ENCODE data around the gene PPIL6. TPM values are rescaled to one million over a fixed set of nuclear protein-coding genes. Genes with fewer than 3 reads are reported as not detected.

The PPIL6 gene
- total RNA-seq, 2 experiments from 2014 or later, result 0.16 TPM; not detected in 1

DNA sequence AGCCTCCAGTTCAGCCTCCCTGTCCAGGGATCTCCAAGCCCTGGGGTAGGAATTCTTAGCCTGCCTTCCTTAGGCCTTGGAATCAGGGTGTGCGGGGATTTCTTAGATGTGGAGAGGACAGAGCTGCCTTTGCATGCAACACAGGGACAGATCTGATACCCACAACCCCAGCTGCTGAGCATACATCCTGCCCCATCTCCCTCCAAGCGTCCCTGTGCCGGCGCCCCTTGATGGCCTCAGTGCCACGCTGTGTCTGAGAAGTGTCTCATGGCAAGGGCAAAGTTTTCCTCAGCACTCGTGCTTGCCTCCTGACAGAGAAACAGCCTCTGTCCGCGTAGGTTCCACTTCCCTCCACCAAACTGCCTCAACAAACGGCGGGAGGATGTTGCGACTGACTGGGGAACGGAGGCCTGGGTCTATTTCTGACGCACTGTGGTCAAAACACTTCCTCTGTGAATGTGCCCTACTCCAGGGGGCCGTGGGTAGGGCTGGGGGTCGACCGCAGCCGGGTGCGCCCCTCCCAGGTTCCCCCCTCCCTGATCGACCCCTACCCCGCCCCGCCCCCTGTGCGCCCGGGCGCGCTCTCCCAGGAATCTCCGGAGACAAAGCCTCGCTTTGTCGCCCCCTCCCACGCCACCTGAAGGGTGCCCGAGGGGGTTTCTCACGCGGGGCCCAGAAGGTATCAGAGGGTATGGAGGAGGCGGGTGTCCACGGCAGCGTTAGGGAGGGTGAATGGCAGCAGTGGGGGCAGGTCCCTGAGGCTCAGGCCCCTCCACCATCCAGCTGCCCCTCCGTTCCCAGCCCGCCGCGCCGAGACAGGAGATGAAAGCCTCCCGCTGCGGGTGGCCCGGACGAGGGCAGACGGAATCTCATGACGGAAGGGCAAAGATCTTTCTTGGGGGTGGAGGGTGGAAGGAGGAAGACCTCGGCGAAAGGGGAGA, 14.3 kb upstream of the PPIL6 start:
- CTCF ChIA-PET, result interaction anchor here (0.7 to 2.7 kb wide), 7 partner anchors 12 to 585 kb away, joined by 3 to 24 read pairs (median 4); partner anchors contain the start of genes CD164, PPIL6 and SMPD2
- ATAC-seq (peak; percentile 49), DNase-seq (peak; percentile 84)
- peaks cover 80% of the 10 kb centered on the region for H3K4me1 Mint-ChIP-seq (ENCODE audit: low read depth)
- H3K9me3 Mint-ChIP-seq (ENCODE audit: insufficient read depth), result no peaks in the 10 kb centered on the region
- H3K36me3 Mint-ChIP-seq (ENCODE audit: low read depth), result peaks cover 45% of the 10 kb centered on the region
- POLR2A ChIA-PET, result interaction anchor here (0.8 to 5.4 kb wide), 9 partner anchors 9 to 585 kb away, joined by 3 to 72 read pairs (median 10); partner anchors contain the start of genes CD164, PPIL6, SMPD2 and ZBTB24
- H3K27ac Mint-ChIP-seq, result peak overlapping the region; percentile 99
- peak overlapping the region; percentile 97 for H3K4me3 Mint-ChIP-seq
- no peaks in the 10 kb centered on the region for H3K27me3 Mint-ChIP-seq (ENCODE audit: low read depth)

DNA sequence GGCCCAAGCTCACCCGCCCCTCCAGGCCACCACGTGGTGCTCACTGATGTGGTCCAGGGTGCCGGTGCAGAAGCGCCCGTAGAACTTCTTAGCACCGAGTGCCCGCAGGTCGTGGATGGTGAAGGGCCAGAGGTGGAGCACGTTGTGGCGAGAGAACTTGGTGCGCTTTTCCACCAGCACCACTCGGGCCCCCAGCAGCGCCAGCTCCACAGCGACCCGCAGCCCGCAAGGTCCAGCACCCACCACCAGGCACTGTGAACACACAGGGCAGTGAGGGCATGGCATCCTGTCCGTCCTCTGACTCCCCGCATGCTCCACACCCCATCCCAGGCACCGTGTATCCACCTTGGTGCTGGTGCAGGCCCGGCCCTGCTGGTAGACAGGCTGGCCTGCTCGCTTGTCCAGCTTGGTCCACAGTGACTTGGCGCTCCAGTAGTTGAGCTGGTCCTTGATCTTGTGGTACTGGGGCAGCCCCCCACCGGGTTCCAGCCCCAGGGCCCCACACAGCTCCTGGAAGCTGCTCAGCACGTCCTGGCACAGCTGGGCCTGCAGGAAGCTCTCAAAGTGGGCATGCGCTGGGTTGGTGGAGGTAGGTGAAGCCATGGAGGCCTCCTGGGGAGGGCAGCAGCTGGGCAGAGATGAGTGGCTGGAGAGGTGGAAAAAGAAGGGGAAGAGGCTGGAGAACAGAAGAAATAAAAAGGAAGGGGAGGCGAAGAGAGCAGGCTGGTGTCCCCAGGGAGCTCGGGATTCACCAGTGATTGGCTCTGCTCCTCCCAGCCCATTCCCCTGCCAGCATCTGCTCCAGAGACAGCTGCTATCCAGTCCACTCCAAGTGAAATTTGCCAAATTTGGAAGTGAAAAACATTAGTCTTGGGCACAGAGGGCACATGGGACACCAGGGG, 13.4 kb upstream of the PPIL6 start:
- no peaks in the 10 kb centered on the region for H3K27me3 Mint-ChIP-seq (ENCODE audit: low read depth)
- DNase-seq (no peak), ATAC-seq (no peak)
- CTCF ChIA-PET, result interaction anchor here (0.7 to 2.7 kb wide), 6 partner anchors 11 to 1361 kb away, joined by 3 to 24 read pairs (median 4); partner anchors contain the start of genes CD164, CDK19, PPIL6 and SMPD2
- POLR2A ChIA-PET, result interaction anchor here (0.5 to 5.4 kb wide), 6 partner anchors 10 to 83 kb away, joined by 3 to 72 read pairs (median 20); partner anchors contain the start of genes CD164, PPIL6, SMPD2 and ZBTB24
- peaks cover 44% of the 10 kb centered on the region for H3K36me3 Mint-ChIP-seq (ENCODE audit: low read depth)
- H3K4me1 Mint-ChIP-seq (ENCODE audit: low read depth), result peaks cover 81% of the 10 kb centered on the region
- H3K9me3 Mint-ChIP-seq (ENCODE audit: insufficient read depth), result no peaks in the 10 kb centered on the region
- H3K4me3 Mint-ChIP-seq, result peak overlapping the region; percentile 97
- peak overlapping the region; percentile 99 for H3K27ac Mint-ChIP-seq

GRCh38 chr6:109453156-109453555, 12.7 kb upstream of the PPIL6 start:
- peak overlapping the region; percentile 99 for H3K27ac Mint-ChIP-seq
- POLR2A ChIA-PET, result interaction anchor here (0.5 to 5.4 kb wide), 5 partner anchors 11 to 238 kb away, joined by 3 to 72 read pairs (median 30); partner anchors contain the start of genes CD164, PPIL6, SMPD2 and ZBTB24

GRCh38 chr6:109452181-109452580, 11.8 kb upstream of the PPIL6 start:
- ATAC-seq (no peak), DNase-seq (no peak)
- ChIA-PET CTCF (interaction anchor here (0.6 to 2.7 kb wide), 3 partner anchors 11 to 68 kb away, joined by 3 to 24 read pairs (median 12); partner anchors contain the start of genes PPIL6 and SMPD2), POLR2A (interaction anchor here (0.7 to 5.0 kb wide), 2 partner anchors 10 to 239 kb away, joined by 3 to 72 read pairs; partner anchors contain the start of genes PPIL6 and SMPD2)
- Mint-ChIP-seq H3K9me3 (ENCODE audit: insufficient read depth) (no peaks in the 10 kb centered on the region), H3K27ac (peak overlapping the region; percentile 54), H3K4me1 (ENCODE audit: low read depth) (peaks cover 77% of the 10 kb centered on the region), H3K27me3 (ENCODE audit: low read depth) (no peaks in the 10 kb centered on the region), H3K36me3 (ENCODE audit: low read depth) (peaks cover 47% of the 10 kb centered on the region), H3K4me3 (no peak overlapping the region)

More at GRCh38 chr6:109453156-109453555, 12.7 kb upstream of the PPIL6 start:
- Mint-ChIP-seq H3K9me3 (ENCODE audit: insufficient read depth) (no peaks in the 10 kb centered on the region), H3K36me3 (ENCODE audit: low read depth) (peaks cover 48% of the 10 kb centered on the region), H3K27me3 (ENCODE audit: low read depth) (no peaks in the 10 kb centered on the region), H3K4me1 (ENCODE audit: low read depth) (peaks cover 81% of the 10 kb centered on the region), H3K4me3 (no peak overlapping the region)
- no peak for ATAC-seq
- CTCF ChIA-PET, result interaction anchor here (0.9 to 2.7 kb wide), 2 partner anchors 12 to 1362 kb away, joined by 3 to 24 read pairs; partner anchors contain the start of genes CDK19, PPIL6 and SMPD2
- no peak for DNase-seq

- H3K27ac Mint-ChIP-seq, result no peak overlapping the region
- H3K36me3 Mint-ChIP-seq (ENCODE audit: low read depth), result peaks cover 46% of the 10 kb centered on the region
- peak; percentile 18 for DNase-seq
These were observed 10.9 kb upstream of the PPIL6 start for GRCh38 chr6:109451376-109451775.

DNA sequence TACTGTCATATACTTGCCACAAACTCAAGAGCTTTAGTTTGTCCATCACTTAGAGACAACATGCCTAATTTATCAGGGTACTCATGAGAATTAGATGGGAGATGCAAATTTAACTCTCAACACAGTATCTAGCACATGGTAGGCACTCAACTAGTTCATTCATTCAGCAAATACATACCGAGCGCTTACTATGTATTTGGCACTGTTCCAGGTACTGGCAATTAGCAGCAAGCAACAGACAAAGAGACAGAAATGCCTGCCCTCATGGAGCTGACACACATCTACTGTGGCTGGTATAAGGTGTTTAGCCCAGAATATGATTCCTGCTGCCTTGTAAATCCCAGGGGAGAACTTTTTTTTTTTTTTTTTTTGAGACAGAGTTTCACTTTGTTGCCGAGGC, 10.4 kb upstream of the PPIL6 start:
- Mint-ChIP-seq H3K27me3 (ENCODE audit: low read depth) (no peaks in the 10 kb centered on the region), H3K4me3 (no peak overlapping the region), H3K36me3 (ENCODE audit: low read depth) (peaks cover 48% of the 10 kb centered on the region), H3K9me3 (ENCODE audit: insufficient read depth) (no peaks in the 10 kb centered on the region), H3K27ac (no peak overlapping the region), H3K4me1 (ENCODE audit: low read depth) (peaks cover 70% of the 10 kb centered on the region)
- ChIA-PET CTCF (interaction anchor here (1.5 to 2.6 kb wide), 2 partner anchors 10 to 263 kb away, joined by 4 to 12 read pairs; partner anchors contain the start of genes PPIL6 and SMPD2), POLR2A (interaction anchor here (1.2 to 1.9 kb wide), 5 partner anchors 9 to 83 kb away, joined by 3 to 14 read pairs (median 5); partner anchors contain the start of genes CD164, PPIL6, SMPD2 and ZBTB24)
- DNase-seq, result peak; percentile 19
- ATAC-seq, result no peak

More at GRCh38 chr6:109451376-109451775, 10.9 kb upstream of the PPIL6 start:
- ChIA-PET POLR2A (interaction anchor here (1.5 to 5.0 kb wide), 4 partner anchors 9 to 83 kb away, joined by 3 to 72 read pairs (median 10); partner anchors contain the start of genes PPIL6, SMPD2 and ZBTB24), CTCF (interaction anchor here (2.6 kb wide), 1 partner anchor 10 kb away, joined by 12 read pairs; the partner anchor contains the start of genes PPIL6 and SMPD2)
- no peaks in the 10 kb centered on the region for H3K27me3 Mint-ChIP-seq (ENCODE audit: low read depth)
- no peak for ATAC-seq
- no peak overlapping the region for H3K4me3 Mint-ChIP-seq
- peaks cover 72% of the 10 kb centered on the region for H3K4me1 Mint-ChIP-seq (ENCODE audit: low read depth)
- no peaks in the 10 kb centered on the region for H3K9me3 Mint-ChIP-seq (ENCODE audit: insufficient read depth)

GRCh38 chr6:109449795-109450673, 9.6 kb upstream of the PPIL6 start:
- Mint-ChIP-seq H3K4me1 (ENCODE audit: low read depth) (peaks cover 70% of the 10 kb centered on the region), H3K4me3 (peak overlapping the region; percentile 70), H3K36me3 (ENCODE audit: low read depth) (peaks cover 53% of the 10 kb centered on the region), H3K9me3 (ENCODE audit: insufficient read depth) (no peaks in the 10 kb centered on the region), H3K27me3 (ENCODE audit: low read depth) (no peaks in the 10 kb centered on the region), H3K27ac (peak overlapping the region; percentile 85)
- ChIA-PET CTCF (interaction anchor here (1.5 to 2.6 kb wide), 2 partner anchors 9 to 262 kb away, joined by 4 to 12 read pairs; partner anchors contain the start of genes PPIL6 and SMPD2), POLR2A (interaction anchor here (0.6 to 1.9 kb wide), 7 partner anchors 9 to 590 kb away, joined by 3 to 14 read pairs (median 4); partner anchors contain the start of genes CD164, PPIL6, SMPD2 and ZBTB24)
- ATAC-seq, result peak; percentile 47
- peak; percentile 70 for DNase-seq

- CTCF ChIA-PET, result interaction anchor here (1.5 to 2.6 kb wide), 2 partner anchors 8 to 261 kb away, joined by 4 to 12 read pairs; partner anchors contain the start of genes PPIL6 and SMPD2
- peaks cover 54% of the 10 kb centered on the region for H3K36me3 Mint-ChIP-seq (ENCODE audit: low read depth)
- H3K27ac Mint-ChIP-seq, result peak overlapping the region; percentile 85
- no peaks in the 10 kb centered on the region for H3K9me3 Mint-ChIP-seq (ENCODE audit: insufficient read depth)
- DNase-seq (no peak), ATAC-seq (peak; percentile 5)
- POLR2A ChIA-PET, result interaction anchor here (0.6 to 1.9 kb wide), 5 partner anchors 8 to 590 kb away, joined by 3 to 14 read pairs (median 5); partner anchors contain the start of genes CD164, PPIL6, SMPD2 and ZBTB24
- H3K4me3 Mint-ChIP-seq, result peak overlapping the region; percentile 70
- H3K27me3 Mint-ChIP-seq (ENCODE audit: low read depth), result no peaks in the 10 kb centered on the region
- H3K4me1 Mint-ChIP-seq (ENCODE audit: low read depth), result peaks cover 65% of the 10 kb centered on the region
These were observed 8.8 kb upstream of the PPIL6 start for GRCh38 chr6:109449064-109449794.

DNA sequence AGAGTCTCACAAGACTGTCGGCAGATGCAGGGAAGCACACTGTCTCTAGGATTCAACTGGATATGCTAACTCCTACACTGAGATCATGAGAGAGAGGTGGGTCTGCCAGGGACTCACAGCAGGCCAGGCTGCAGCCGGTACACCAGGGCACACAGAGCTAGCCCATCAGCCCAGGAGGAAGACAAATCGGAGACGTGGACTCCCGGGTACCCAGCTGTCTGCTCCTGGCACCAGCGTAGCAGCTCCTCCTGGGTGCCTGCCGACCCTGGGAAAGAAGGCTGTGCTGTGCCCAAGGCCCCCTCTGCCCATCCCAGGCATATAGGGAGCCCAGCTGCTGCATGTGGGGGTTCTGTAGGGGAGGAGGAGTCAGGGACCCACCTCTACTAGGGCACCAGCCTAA, 8.2 kb upstream of the PPIL6 start:
- Mint-ChIP-seq H3K4me1 (ENCODE audit: low read depth) (peaks cover 59% of the 10 kb centered on the region), H3K27ac (peak overlapping the region; percentile 70), H3K36me3 (ENCODE audit: low read depth) (peaks cover 53% of the 10 kb centered on the region), H3K27me3 (ENCODE audit: low read depth) (no peaks in the 10 kb centered on the region), H3K4me3 (no peak overlapping the region), H3K9me3 (ENCODE audit: insufficient read depth) (no peaks in the 10 kb centered on the region)
- CTCF ChIA-PET, result no interaction called here
- peak; percentile 15 for DNase-seq
- no peak for ATAC-seq
- POLR2A ChIA-PET, result interaction anchor here (1.2 kb wide), 1 partner anchor 8 kb away, joined by 3 read pairs; the partner anchor contains the start of genes PPIL6 and SMPD2

All from activated CD8-positive, alpha-beta T cell treated with anti-CD3 and anti-CD28 coated beads, Interleukin-2, amount 10 ng/mL, durations not matched to agents 7 days and 5 days (primary cell).